Subcutaneous adipose tissue (tissue), 4 donors: ENCODE data around the gene ZKSCAN2. TPM values are rescaled to one million over a fixed set of nuclear protein-coding genes. Genes with fewer than 3 reads are reported as not detected.

Experiments used
- CTCF ChIP-seq: fragments of 450-650 bp; IDR thresholded peaks from one replicate; pipeline ENCODE4 v1.5.1; 2016; ENCODE audit warnings: low read depth, mild to moderate bottlenecking, control low read depth, antibody characterized with exemption, moderate library complexity
- total RNA-seq, 4 donors: library from RNA; depleted of rRNA; stranded (reverse); fragments of >200 nt; gene quantifications; one replicate each; pipeline ENCODE4 v1.1.0, GENCODE V29; 2016

Gene ZKSCAN2
- total RNA-seq, 4 donors from 2014 or later = 3.2 to 6.2 (median 4.2) TPM

GRCh38 chr16:25257956-25258860 is 563 bp upstream of the ZKSCAN2 start:
- no peak for TF ChIP-seq CTCF

GRCh38 chr16:25256695-25257469 is 763 bp downstream of the ZKSCAN2 start:
- TF ChIP-seq CTCF = no peak

GRCh38 chr16:25253322-25253721 is 4.3 kb downstream of the ZKSCAN2 start:
- TF ChIP-seq CTCF = no peak

GRCh38 chr16:25250467-25250866 is 7.2 kb downstream of the ZKSCAN2 start:
- no peak for TF ChIP-seq CTCF

- no peak for TF ChIP-seq CTCF
Observed at GRCh38 chr16:25235991-25236390, 21.7 kb downstream of the ZKSCAN2 start.

- no peak for TF ChIP-seq CTCF
Observed at GRCh38 chr16:25228372-25228771, 29.3 kb downstream of the ZKSCAN2 start.

GRCh38 chr16:25224731-25225319 is 32.8 kb downstream of the ZKSCAN2 start:
- TF ChIP-seq CTCF = no peak
